HG02642 (cell line): ENCODE results near the gene RXRA.

Experiments used
- ATAC-seq: cut with Tn5 transposase; IDR thresholded peaks from one replicate; pipeline ENCODE4 v1.9.1; 2021; ENCODE audit warnings: mild to moderate bottlenecking; ENCODE audit not compliant: unreplicated experiment, poor library complexity

The RXRA gene

GRCh38 chr9:134407121-134407779, 81.0 kb downstream of the RXRA start:
- ATAC-seq: peak; percentile 71

- ATAC-seq: no peak
Observed at GRCh38 chr9:134408389-134408788, 82.1 kb downstream of the RXRA start.

- ATAC-seq: no peak
Observed at GRCh38 chr9:134408939-134409737, 82.9 kb downstream of the RXRA start.

- no peak for ATAC-seq
Observed at GRCh38 chr9:134410071-134410834, 84.0 kb downstream of the RXRA start.

GRCh38 chr9:134410835-134411217, 84.6 kb downstream of the RXRA start:
- no peak for ATAC-seq

GRCh38 chr9:134411440-134412297, 85.4 kb downstream of the RXRA start:
- ATAC-seq: no peak

- ATAC-seq: no peak
Observed at GRCh38 chr9:134412298-134412711, 86.0 kb downstream of the RXRA start.

- no peak for ATAC-seq
Observed at GRCh38 chr9:134413112-134413715, 87.0 kb downstream of the RXRA start.

- no peak for ATAC-seq
Observed at GRCh38 chr9:134413890-134414623, 87.8 kb downstream of the RXRA start.

- ATAC-seq: no peak
Observed at GRCh38 chr9:134414900-134415425, 88.7 kb downstream of the RXRA start.

GRCh38 chr9:134416385-134417015, 90.2 kb downstream of the RXRA start:
- ATAC-seq: no peak

GRCh38 chr9:134418354-134418753, 92.1 kb downstream of the RXRA start:
- ATAC-seq: no peak

- ATAC-seq: no peak
Observed at GRCh38 chr9:134419000-134419683, 92.9 kb downstream of the RXRA start.

GRCh38 chr9:134419684-134420076, 93.4 kb downstream of the RXRA start:
- ATAC-seq: no peak

- ATAC-seq: no peak
Observed at GRCh38 chr9:134420281-134420845, 94.1 kb downstream of the RXRA start.

GRCh38 chr9:134420974-134421432, 94.7 kb downstream of the RXRA start:
- no peak for ATAC-seq

- no peak for ATAC-seq
Observed at GRCh38 chr9:134421888-134422287, 95.6 kb downstream of the RXRA start.
